MM.1S (cell line): ENCODE measurements around the gene HIBADH.

Experiments
- DNase-seq: peaks from one replicate; pipeline ENCODE4 v3.0.0-alpha.2; 2015
- H2AFZ ChIP-seq: fragments of 300-600 bp; sonication (generic); 2 replicates; pipeline ENCODE4 v1.6.0; 2016; ENCODE audit warnings: antibody characterized with exemption, low read length
- H3F3A ChIP-seq: fragments of 300-600 bp; sonication (generic); 2 replicates; pipeline ENCODE4 v1.6.1; 2016; ENCODE audit warnings: mild to moderate bottlenecking, antibody characterized with exemption, low read length, moderate library complexity, mixed read lengths; ENCODE audit not compliant: insufficient read depth
- H3K27ac ChIP-seq: fragments of 300-600 bp; sonication (generic); 2 replicates; pipeline ENCODE4 v1.5.1; 2016; ENCODE audit warnings: mild to moderate bottlenecking, low read length
- H3K27me3 ChIP-seq: fragments of 300-600 bp; sonication (generic); replicated peaks from 2 replicates; pipeline ENCODE4 v1.6.0; 2016; ENCODE audit warnings: low read length; ENCODE audit not compliant: insufficient read depth
- H3K36me3 ChIP-seq: fragments of 300-600 bp; sonication (generic); replicated peaks from 2 replicates; pipeline ENCODE4 v1.6.1; 2016; ENCODE audit warnings: mild to moderate bottlenecking, low read length, mixed read lengths; ENCODE audit not compliant: insufficient read depth
- H3K4me1 ChIP-seq: fragments of 300-600 bp; sonication (generic); 2 replicates; pipeline ENCODE4 v1.6.1; 2016; ENCODE audit warnings: low read length, mixed read lengths
- H3K4me2 ChIP-seq: fragments of 300-600 bp; sonication (generic); 2 replicates; pipeline ENCODE4 v1.6.0; 2016; ENCODE audit warnings: low read depth, low read length
- H3K4me3 ChIP-seq: fragments of 300-600 bp; sonication (generic); 2 replicates; pipeline ENCODE4 v1.5.1; 2016; ENCODE audit warnings: low read length, mixed read lengths
- H3K79me2 ChIP-seq: fragments of 300-600 bp; sonication (generic); 2 replicates; pipeline ENCODE4 v1.6.1; 2016; ENCODE audit warnings: mixed run types, low read length, mixed read lengths
- H3K9ac ChIP-seq: fragments of 300-600 bp; sonication (generic); 2 replicates; pipeline ENCODE4 v1.6.1; 2016; ENCODE audit warnings: low read length, mixed read lengths
- H3K9me2 ChIP-seq: fragments of 300-600 bp; sonication (generic); replicated peaks from 2 replicates; pipeline ENCODE4 v1.6.1; 2016; ENCODE audit warnings: mild to moderate bottlenecking, low read length, mixed read lengths; ENCODE audit not compliant: insufficient read depth
- H3K9me3 ChIP-seq: fragments of 300-600 bp; sonication (generic); replicated peaks from 2 replicates; pipeline ENCODE4 v1.6.1; 2016; ENCODE audit warnings: mild to moderate bottlenecking, low read length, mixed read lengths; ENCODE audit not compliant: insufficient read depth
- H4K20me1 ChIP-seq: fragments of 300-600 bp; sonication (generic); 2 replicates; pipeline ENCODE4 v1.6.1; 2016; ENCODE audit warnings: mild to moderate bottlenecking, low read length, moderate library complexity, mixed read lengths; ENCODE audit not compliant: insufficient read depth
- EZH2 ChIP-seq: fragments of 300-600 bp; sonication (generic); optimal IDR thresholded peaks from 2 replicates; pipeline ENCODE3; 2017; ENCODE audit warnings: low read depth, mild to moderate bottlenecking, antibody characterized with exemption, low read length, mixed read lengths
- EZH2phosphoT487 ChIP-seq: fragments of 300-600 bp; sonication (generic); IDR thresholded peaks from 2 replicates; pipeline ENCODE4 v1.6.1; 2018; ENCODE audit warnings: antibody characterized with exemption, low read length
- TF ChIP-seq, protein P1 (sequence below): fragments of 300-600 bp; sonication (generic); IDR thresholded peaks from 2 replicates; pipeline ENCODE4 v1.5.1; 2016; ENCODE audit warnings: antibody characterized with exemption, low read length, mixed read lengths

HIBADH gene

GRCh38 chr7:27520815-27521790, 141.6 kb downstream of the HIBADH start:
- TF ChIP-seq, protein P1, sequence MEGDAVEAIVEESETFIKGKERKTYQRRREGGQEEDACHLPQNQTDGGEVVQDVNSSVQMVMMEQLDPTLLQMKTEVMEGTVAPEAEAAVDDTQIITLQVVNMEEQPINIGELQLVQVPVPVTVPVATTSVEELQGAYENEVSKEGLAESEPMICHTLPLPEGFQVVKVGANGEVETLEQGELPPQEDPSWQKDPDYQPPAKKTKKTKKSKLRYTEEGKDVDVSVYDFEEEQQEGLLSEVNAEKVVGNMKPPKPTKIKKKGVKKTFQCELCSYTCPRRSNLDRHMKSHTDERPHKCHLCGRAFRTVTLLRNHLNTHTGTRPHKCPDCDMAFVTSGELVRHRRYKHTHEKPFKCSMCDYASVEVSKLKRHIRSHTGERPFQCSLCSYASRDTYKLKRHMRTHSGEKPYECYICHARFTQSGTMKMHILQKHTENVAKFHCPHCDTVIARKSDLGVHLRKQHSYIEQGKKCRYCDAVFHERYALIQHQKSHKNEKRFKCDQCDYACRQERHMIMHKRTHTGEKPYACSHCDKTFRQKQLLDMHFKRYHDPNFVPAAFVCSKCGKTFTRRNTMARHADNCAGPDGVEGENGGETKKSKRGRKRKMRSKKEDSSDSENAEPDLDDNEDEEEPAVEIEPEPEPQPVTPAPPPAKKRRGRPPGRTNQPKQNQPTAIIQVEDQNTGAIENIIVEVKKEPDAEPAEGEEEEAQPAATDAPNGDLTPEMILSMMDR, result no peak
- Histone ChIP-seq H3K9ac (no peak overlapping the region), H3K4me2 (no peak overlapping the region), H3K27me3 (no peaks in the 10 kb centered on the region), H4K20me1 (no peaks in the 10 kb centered on the region), H3K4me3 (no peak overlapping the region), H3K9me3 (no peaks in the 10 kb centered on the region), H3K4me1 (no peaks in the 10 kb centered on the region), H3K79me2 (no peaks in the 10 kb centered on the region), H3F3A (no peaks in the 10 kb centered on the region), H3K9me2 (no peaks in the 10 kb centered on the region), H2AFZ (no peak overlapping the region), H3K36me3 (no peaks in the 10 kb centered on the region), H3K27ac (no peak overlapping the region)
- DNase-seq, result no peak

- Histone ChIP-seq H3K79me2 (no peaks in the 10 kb centered on the region), H3K27me3 (no peaks in the 10 kb centered on the region), H2AFZ (no peak overlapping the region), H3K9me3 (no peaks in the 10 kb centered on the region), H3K9ac (no peak overlapping the region), H3K36me3 (no peaks in the 10 kb centered on the region), H3K4me3 (no peak overlapping the region), H4K20me1 (no peaks in the 10 kb centered on the region), H3K9me2 (no peaks in the 10 kb centered on the region), H3K4me1 (no peaks in the 10 kb centered on the region), H3K27ac (no peak overlapping the region), H3K4me2 (no peak overlapping the region), H3F3A (no peaks in the 10 kb centered on the region)
- TF ChIP-seq EZH2 (no peak), EZH2phosphoT487 (no peak)
- no peak for DNase-seq
Observed at GRCh38 chr7:27519793-27520469, 142.8 kb downstream of the HIBADH start.

GRCh38 chr7:27518561-27519350, 143.9 kb downstream of the HIBADH start:
- no peaks in the 10 kb centered on the region for H3K79me2 ChIP-seq
- H3K27me3 ChIP-seq, result no peaks in the 10 kb centered on the region
- H3K4me3 ChIP-seq, result no peak overlapping the region
- H2AFZ ChIP-seq, result no peak overlapping the region
- H3K4me2 ChIP-seq, result no peak overlapping the region
- H3K9ac ChIP-seq, result no peak overlapping the region
- H3K9me2 ChIP-seq, result no peaks in the 10 kb centered on the region
- no peak for DNase-seq
- TF ChIP-seq EZH2phosphoT487 (no peak), EZH2 (no peak)
- TF ChIP-seq, protein P1, result no peak
- H3K4me1 ChIP-seq, result no peaks in the 10 kb centered on the region
- no peaks in the 10 kb centered on the region for H3K9me3 ChIP-seq
- no peaks in the 10 kb centered on the region for H3K36me3 ChIP-seq
- H3K27ac ChIP-seq, result no peak overlapping the region
- no peaks in the 10 kb centered on the region for H4K20me1 ChIP-seq
- no peaks in the 10 kb centered on the region for H3F3A ChIP-seq
